Activated CD4-positive, alpha-beta T cell treated with anti-CD3 and anti-CD28 coated beads, Interleukin-2, amount 50 U/mL, for 1 hour (primary cell): ENCODE data around the gene CCDC187.

ENCODE experiments used
- DNase-seq: peaks from one replicate; pipeline ENCODE4 v3.0.0-alpha.2; 2020

Gene CCDC187

DNA sequence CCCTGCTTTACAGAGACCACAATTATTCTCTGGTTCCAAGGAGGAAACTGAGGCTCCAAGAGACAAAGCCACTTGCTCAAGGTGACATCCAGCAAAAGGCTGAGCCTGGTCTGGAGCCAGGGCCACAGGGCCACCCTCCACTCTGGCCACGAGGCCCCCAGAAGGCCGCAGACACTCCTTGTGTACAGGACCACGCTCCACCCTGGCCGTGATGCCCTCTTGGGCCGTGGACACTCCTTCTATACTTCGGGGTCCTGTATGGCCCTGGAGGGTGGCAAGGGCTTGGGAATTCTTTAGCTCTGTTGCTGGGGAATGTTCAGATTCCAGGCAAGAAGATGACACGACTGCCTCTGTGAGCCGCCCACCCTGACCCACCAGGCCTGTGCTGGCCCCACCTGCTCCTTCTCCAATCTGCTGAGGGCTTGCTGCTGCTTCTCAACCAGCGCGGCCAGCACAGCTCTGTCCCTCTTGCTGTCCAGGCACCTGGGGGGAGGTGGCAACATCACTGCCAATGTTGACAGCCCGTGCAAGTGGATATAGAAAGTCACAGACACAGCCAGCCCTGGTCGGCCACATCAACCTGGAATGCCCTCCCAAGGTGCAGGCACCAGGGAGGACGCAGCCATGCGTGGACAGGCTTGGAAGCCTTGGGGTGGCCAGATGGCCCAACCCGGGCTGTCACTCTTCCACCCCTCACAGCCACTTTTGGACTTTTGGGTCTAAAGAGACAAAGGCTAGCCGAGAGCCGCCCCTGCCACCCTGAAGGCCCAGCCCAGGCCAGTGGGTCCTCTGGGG is 38.1 kb downstream of the CCDC187 start:
- no peak for DNase-seq

DNA sequence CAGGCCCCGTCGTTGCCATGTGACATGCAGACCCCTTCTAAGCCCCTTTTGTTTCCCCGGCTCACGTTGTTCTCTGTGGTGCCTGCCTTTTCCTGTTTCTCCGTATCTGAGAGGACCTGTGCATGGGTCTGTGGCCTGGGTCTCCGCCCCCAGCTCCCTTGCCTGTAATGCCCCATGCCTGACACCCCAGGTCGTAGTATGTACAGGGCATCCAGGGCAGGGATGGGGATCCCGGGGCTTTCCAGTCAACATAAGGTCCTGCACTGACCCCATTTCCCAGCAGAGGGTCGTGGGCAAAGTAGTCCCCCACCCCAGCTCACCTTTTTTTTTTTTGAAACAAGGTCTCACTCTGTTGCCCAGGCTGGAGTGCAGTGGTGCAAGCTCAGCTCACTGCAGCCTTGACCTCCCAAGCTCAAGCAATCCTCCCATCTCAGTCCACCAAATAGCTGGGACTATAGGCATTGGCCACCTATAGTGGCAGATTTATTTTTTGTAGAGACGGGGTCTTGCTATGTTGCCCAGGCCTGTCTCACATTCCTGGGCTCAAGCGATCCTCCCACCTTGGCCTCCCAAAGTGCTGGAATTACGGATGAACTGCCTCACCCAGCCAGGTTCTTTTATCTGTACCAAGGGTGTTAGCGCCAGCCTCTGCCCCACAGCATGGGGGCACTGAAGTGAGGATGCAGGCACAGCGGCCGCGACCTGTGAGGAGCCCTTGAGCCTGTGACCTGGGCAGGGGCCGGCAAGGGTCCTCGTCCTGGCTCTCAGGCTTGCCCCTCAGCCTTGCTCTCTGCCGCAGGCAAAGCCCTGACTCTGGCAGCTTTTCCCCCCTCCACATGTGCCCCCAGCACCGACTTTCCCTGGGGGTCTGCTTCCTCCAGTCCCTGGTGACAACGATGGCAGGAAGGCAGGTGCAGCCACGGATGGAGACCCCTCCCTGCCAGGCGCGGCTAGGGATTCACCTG is 39.2 kb downstream of the CCDC187 start:
- DNase-seq: no peak

DNA sequence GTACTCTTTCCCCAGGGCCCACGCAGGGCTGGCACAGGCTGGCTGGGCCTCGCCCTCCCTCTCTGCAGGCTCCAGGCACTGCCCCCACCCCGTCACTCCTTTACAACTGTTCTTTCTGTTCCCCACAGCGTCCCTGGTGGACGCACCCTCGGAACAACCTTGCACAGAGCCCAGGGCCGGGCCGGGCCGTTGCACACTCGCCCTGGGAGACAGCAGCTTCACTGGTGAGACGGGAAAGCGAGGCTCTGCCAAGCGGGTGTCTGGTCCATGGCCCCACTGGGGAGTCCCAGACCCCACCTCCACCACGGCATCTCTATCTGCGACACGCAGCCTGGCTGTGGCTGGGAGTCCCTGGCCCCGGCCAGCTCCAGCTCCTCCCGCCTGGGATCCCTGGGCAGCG is 39.9 kb downstream of the CCDC187 start:
- DNase-seq: no peak

DNA sequence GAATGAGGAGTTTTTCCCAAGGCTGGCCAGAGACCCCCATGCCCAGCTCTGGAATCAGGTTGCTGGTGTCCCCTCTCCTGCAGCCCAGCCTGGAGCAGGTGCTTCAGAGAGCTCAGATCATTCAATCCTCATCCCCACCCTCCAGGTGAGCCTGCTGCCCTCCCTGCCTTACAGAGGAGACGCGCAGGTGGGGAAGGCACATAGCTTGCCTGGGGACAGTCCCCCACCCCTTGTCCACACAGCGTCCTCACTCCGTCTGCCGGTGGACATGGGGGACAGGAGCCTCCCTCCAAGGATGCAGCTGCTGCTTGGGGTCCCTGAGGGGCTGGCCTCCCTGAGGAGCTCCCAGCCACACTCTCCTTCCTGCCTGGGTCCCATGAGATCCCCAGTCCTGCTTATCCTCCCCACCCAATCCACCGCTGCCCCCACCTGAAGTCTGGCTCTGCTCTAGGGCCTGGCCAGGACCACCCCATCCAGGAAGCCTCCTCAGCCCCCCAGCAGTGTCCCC is 41.2 kb downstream of the CCDC187 start:
- no peak for DNase-seq

DNA sequence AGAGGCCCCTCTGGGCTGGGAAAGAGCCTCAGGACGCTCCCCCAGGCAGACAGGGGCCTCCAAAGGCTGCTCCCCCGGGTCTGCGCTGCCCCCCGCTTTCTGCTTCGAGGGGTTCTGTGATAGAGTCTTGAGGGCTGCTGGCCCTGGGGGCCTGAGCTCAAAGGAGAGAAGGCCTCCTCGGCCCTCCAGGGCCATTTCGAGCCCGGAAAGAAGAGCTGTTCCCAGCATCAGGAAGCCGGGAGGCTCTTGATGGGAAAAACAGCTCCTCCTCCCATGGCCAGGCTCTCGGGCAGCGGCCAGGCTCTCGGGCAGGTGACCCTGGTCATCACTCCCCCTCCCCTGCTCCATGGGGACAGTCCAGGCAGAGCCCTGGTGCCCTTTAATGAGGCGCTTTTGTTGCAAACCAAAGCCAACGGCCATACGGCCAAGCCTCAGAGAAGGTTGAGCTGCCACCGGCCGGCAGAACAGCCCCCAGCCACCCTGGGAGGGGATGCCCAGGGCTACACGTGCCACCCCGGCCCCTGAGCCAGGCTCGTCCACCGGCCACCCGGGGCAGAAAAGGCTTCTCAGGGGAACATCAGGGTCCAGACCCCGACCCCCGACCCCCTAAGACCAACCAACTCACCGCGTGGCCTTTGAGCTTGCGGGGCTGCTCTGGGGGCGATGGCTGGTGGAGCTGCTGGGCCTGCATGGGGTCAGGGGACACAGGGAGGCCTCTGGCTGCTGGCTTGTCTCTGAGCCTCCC is 42.0 kb downstream of the CCDC187 start:
- no peak for DNase-seq

DNA sequence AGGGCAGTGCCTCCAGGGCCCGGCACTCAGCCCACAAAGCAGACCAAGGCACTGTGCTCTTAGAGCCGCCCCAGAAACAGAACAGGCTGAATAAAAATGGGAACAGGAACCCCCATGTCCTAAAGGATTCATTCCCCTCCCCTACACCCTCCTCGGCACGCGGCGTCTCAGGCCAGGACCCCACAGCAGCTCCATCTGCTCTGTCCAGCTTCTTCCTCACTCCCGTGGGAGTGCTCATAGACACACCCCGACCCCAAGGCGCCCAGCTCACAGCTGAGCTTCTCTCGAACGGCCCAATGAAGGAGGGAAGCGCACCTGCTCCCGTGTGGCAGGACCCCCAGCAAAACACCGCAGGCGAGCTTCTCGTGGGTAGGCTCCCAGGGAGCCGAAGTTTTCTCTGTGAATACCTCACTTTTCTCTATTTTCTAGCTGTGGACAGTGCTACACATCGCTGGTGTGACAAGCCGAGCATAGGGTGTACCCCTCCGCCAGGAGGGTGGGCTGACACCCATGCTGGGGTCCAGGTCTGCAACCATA is 42.9 kb downstream of the CCDC187 start:
- DNase-seq: no peak

DNA sequence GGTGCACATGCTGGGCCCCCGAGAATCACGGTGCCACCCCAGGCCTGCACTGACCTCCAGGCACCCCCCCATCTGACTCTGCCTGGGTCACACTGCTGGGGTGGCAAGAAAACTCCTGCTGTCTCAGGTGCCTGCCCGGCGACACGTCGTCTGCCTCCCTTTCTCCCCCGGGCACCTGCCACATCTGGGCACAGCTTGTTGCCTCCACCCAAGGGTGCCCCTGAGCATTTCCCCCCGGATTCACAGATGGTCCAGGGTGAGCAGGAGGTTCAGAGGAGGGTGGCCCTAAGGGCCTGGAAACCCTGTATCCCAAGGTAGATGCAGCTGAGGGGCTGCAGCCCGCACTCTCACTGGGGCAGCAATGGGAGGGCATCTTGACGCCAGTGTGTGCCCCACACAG is 43.4 kb downstream of the CCDC187 start:
- DNase-seq: no peak

DNA sequence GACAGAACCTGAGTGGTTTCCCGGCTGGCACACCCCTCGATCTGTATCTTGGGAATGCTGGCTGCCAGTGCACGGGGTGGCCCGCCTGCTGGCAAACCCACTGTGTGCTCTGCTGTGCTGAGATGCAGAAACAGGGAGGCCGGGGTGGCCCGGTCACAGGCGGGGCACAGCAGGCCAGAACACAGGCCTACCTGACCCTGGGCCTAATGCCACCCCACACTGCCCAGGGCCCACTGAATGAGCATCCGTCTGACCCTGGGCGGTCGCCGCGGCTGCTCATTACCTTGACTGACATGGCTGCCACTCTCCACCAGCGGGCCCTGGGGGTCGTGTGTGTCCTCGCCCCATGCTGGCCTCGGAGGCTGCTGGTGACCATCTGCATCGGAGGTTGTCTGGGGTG is 44.1 kb downstream of the CCDC187 start:
- DNase-seq: no peak

DNA sequence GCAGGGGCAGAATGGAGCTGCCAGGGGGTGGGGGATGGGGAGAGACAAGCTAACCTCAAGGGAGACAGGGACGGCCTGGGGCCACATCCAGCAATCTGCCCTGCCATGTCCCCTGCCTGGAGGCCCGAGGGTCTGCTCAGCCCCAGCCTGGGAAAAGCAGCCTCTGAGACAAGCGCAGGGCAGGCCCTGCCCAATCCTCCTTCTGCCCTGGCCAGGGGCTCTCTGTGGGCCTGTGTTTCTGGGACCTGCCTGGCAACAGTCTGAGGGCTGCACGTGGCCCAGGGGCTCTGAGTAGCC is 44.4 kb downstream of the CCDC187 start:
- DNase-seq: no peak

DNA sequence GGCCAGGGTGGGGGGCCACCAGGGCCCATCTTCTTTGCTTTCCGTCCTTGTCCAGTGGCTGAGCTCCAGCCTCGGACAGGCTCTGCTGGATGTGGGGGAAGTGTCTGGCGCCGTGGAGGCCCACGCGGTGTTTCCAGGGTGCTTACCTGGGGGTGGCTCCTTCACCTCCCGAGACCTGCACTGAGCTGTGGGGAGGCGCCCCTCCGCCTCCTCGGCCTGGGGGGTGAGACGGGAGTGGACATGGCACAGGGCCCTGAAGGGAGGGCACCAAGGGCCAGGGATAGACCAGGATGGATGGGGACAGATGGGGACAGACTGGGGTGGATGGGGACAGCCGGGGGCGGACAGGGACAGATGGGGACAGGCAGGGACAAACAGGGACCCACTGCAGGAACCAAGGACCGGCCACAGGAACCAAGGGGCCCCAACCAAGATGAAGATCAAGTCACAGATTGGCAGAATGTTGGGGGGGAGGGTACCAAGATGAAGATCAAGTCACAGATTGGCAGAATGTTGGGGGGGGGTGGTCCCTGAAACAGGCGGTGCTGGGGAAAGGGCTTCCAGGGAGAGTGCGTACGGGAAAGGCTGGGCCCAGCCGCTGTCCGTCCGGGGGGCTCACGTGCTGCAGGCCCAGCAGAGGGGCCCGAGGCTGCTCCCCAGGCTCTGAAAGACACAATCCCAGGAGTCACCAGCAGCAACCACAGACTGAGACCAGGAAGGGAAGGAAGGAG is 44.9 kb downstream of the CCDC187 start:
- DNase-seq: no peak

DNA sequence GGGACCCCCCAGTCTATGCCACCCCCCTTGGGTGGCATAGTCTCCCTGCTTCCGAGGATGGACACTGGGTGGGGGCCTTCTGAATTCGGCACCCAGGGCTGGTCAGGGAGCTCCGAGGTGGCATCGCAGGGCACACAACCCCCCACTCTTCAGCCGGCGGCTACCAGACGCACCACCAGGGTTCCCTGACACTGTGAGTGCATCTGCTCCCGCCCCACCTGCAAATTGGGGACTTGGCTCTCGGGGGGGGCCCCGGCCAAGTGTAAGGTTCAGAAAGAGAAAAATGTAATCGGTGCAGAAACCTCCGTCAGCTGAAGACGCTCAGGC is 45.6 kb downstream of the CCDC187 start:
- no peak for DNase-seq

DNA sequence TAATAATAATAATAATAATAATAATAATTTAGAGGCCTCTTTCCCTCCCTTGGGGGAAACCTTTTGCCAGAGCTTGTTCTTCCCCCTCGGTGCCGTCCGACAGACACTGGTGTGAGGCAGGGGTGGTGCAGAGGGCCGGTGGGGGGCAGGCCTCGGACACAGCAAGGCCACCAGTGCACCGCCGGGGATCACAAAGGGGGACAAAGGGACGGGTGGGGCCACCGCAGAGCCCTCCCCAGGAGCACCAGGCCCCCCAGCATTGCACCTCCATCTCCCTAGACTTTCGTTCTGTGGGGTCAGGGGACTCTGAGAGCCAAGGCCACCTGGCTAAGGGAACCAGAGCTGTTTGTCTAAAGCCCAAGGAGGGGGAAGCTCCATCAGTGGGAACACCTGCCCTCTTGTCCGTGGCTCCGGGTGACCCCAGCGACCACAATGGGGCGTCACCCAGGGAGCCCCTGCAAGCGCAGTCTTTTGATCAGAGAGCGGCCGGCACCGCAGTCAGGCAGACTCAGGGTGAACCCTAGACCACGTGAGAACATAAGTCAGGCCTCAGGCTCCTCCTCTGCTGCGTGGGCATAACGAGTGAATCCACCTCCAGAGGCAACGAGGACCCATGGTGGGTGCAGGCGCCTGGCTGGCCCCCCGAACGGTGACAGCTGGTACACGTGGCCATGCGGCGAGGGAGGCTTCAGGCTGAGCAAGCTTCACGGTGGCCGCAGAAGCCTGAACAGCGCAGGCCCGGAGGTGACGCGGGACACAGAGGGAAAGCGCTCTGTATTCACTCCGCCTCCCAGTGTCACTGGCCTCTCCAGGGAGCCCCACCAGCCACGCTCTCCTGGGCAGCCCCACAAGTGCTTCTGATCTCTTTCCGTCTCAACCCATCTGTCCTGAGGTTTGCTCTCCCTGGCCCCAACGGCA is 46.3 kb downstream of the CCDC187 start:
- DNase-seq: no peak

DNA sequence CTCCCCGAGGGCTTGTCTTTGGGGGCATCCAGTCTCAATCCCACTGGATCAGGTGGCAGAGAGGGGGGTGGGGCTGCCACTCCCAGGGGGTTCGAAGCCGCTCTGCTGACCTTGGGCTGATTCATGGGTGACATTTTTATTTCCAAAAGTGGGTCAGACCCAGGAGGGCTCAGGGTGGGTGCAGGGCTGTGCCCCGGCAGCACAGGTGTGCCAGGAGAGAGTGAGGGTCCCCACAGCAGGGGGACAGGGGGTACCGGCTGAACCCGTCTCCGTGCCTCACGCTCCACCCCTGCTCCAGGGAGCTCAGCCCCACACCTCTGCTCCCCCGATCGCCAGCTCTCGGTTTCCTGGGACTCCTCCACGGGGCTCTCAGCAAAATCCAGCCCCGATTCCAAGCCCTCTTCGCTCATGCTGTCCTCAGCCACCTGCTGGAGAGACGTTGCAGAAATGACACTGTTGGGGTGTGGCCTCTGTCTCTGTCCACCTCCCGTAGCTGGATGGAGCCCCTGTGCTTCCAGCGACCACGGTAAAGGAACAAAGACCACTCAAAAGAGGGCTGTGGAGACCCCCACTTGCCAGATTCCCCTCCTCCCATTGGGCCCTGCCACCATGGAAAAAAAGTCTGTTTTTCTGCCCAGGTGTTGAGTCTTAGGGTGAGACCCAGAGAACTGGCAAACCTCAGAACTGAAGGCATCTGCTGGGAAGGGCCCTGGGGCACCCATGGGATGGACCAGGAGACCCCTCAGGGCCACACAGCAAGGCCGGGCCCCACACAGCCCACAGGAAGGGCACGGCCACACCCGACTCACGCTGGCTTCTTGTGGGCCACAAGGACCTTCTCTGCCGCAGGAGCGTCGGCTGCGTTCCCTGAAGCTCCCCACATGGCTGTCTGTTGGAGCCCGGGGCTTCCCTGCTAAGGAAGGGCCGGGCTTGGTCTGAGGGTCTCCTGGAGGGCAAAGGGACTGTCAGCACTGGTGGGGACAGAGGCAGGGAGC is 47.7 kb downstream of the CCDC187 start:
- DNase-seq: no peak

DNA sequence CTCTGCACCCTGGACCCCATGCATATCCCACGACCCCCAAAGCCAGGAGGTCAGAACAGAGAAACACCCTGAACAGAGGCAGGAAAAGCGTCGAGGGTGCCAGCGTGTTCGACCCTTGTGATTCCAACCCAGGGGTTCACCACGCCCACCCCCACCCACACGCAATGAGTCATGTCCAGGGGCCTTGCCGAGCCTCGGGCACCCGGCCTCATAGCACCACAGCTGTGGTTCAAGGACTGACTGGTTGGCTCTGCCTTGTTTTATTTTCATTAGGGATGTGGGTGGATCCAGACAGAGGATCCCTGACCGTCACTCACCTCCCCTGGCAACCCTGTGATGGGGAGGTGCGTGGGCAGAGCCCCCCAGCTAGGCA is 48.7 kb downstream of the CCDC187 start:
- no peak for DNase-seq

DNA sequence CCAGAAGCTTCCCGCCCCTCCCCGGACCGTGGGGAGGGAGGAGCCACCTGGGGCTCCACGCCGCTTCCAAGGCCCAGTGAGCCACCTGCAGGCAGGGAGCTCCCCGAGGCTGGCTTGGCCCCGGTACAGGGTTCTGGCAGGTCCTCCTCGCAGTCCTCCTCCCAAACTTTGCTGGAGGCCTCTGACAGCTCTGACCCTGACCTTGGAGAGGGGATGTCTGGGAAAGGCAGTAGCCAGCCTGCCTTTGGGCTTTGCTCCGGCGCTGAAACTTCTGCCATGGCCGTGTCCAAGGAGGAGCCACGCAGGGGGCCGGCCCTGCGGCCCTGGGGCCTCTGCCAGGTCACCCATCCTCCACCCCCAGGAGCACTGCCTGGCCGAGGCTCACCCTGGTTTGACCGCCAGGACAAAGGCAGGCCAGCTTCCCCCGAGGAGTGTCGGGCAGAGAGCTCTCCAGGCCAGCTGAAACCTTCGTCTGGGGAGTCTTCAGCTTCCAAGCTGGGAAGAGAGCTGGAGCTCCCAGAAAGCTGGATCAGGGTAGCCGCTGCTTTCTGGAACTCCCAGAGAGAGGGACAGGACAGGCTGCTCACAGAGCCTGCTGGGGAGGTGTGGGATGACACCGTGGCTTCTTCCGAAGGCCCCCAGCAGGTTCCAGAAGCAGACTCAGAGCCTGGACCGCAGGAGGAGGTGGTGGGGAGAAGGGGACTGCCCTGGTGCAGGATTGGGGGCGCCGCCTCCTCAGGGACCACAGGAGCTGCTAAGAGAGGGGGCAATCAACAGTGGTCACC is 49.3 kb downstream of the CCDC187 start:
- no peak for DNase-seq

DNA sequence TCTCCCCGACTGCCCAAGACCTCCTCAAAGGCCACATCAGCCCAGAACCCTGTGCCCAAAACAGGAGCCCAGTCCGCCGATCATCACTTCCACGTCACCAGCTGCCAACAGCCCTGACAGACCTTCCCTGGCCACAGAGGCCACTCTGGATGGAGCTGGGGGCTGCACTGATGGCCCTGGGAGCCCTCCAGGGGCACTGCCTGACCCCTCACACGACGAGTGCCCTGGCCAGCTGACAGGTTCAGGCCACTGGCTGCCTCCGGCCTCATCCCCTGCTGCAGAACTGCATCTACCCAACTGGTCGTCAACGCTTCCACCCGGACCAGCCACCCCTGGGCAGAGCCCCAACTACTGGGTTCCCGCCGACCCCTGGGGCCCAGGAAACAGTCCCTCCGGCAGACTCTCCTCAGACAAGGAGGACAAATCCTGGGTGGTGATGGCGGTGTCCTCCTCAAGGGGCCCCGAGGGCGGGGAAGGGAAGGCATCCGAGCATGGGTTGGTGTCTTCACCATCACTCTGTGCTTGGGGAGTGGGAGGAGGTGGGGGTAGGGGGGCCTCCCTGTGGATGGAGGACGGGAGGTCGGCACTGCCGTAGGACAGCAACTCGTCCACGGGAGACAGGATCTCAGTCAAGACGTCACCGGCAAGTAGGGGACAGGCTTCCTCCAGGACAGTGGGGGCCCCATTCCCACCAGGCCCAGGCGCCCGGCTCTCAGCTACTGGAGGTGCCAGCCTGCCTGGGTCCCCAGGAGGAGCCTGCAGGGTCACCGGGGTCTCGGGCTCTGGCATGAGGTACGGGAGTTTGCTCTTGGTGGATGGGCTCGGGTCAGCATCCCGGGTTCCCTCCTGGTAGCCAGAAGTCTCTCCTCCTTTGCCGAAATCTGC is 50.4 kb downstream of the CCDC187 start:
- DNase-seq: no peak

DNA sequence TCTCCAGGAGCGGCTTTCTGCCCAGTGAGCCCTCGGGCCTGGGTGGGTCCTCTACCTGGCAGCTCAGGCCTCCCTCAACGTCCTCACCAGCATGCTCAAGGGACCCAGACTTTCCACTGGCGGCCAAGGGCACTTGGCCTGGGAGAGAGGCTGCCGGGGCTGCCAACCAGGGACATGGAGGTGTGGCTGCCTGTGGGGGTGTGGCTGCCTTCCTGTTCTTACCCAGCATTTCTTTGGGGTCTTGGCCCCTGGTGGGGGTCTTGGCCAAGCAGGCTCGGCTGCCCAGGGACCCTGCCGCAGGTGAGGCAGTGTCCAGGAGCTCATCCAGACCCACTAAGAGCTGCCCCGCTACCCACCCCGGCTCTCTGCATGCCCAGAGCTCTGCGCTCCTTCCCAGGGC is 51.0 kb downstream of the CCDC187 start:
- DNase-seq: no peak

DNA sequence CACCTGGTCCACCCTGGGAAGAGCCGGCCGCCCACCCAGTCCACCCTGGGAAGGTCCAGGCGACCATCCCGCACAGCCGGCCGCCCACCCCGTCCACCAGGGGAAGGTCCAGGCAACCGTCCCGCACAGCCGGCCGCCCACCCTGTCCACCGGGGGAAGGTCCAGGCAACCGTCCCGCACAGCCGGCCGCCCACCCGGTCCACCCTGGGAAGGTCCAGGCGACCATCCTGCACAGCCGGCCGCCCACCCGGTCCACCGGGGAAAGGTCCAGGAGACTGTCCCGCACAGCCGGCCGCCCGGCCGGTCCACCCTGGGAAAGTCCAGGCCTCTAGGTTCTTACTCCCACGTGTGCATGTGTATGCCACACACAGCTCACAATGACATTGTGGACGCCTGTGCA is 51.6 kb downstream of the CCDC187 start:
- no peak for DNase-seq
